Neural cell (in vitro differentiated cells): ENCODE measurements around the gene UBAP2. TPM values are rescaled to one million over a fixed set of nuclear protein-coding genes. Genes with fewer than 3 reads are reported as not detected.

Source experiments
- H2AFZ ChIP-seq: fragments of 200-600, 300-800 bp; sonication (generic), shearing (Covaris generic); 2 replicates; pipeline ENCODE4 v1.6.0; 2014; ENCODE audit warnings: low read depth, mild to moderate bottlenecking, antibody characterized with exemption, low read length, moderate library complexity
- H3F3A ChIP-seq: fragments of 200-600 bp; shearing (Covaris generic); 2 replicates; pipeline ENCODE4 v1.6.1; 2016; ENCODE audit warnings: mild to moderate bottlenecking, moderate library complexity, mixed read lengths, antibody characterized with exemption, low read length; ENCODE audit not compliant: insufficient read depth, poor library complexity, severe bottlenecking
- H3K27ac ChIP-seq: fragments of 200-600, 300-800 bp; sonication (generic), shearing (Covaris generic); 2 replicates; pipeline ENCODE4 v1.5.1; 2014; ENCODE audit warnings: mild to moderate bottlenecking, low read length, moderate library complexity
- H3K27me3 ChIP-seq: fragments of 300-800, 200-600 bp; sonication (generic), shearing (Covaris generic); 2 replicates; pipeline ENCODE4 v1.6.0; 2014; ENCODE audit warnings: mild to moderate bottlenecking, low read depth, low read length, moderate library complexity; ENCODE audit not compliant: insufficient read depth
- H3K36me3 ChIP-seq: fragments of 300-800, 200-600 bp; sonication (generic), shearing (Covaris generic); 2 replicates; pipeline ENCODE4 v1.5.1; 2014; ENCODE audit warnings: mild to moderate bottlenecking, antibody characterized with exemption, low read length, moderate library complexity; ENCODE audit not compliant: insufficient read depth
- H3K4me2 ChIP-seq: fragments of 300-800, 200-600 bp; sonication (generic), shearing (Covaris generic); 2 replicates; pipeline ENCODE4 v1.6.0; 2014; ENCODE audit warnings: mild to moderate bottlenecking, low read length
- H3K4me3 ChIP-seq: fragments of 300-800, 200-600 bp; sonication (generic), shearing (Covaris generic); 2 replicates; pipeline ENCODE4 v1.5.1; 2014; ENCODE audit warnings: mild to moderate bottlenecking, low read length, moderate library complexity
- H3K79me2 ChIP-seq: fragments of 200-600 bp; shearing (Covaris generic); replicated peaks from 2 replicates; pipeline ENCODE4 v1.6.0; 2014; ENCODE audit warnings: mild to moderate bottlenecking, low read length, moderate library complexity; ENCODE audit not compliant: insufficient read depth
- H3K9ac ChIP-seq: fragments of 300-800, 200-600 bp; sonication (generic), shearing (Covaris generic); 2 replicates; pipeline ENCODE4 v1.6.1; 2016; ENCODE audit warnings: mild to moderate bottlenecking, low read length, mixed read lengths
- H3K9me2 ChIP-seq: fragments of 200-600 bp; shearing (Covaris generic); 2 replicates; pipeline ENCODE4 v1.6.1; 2016; ENCODE audit warnings: mild to moderate bottlenecking, low read length, mixed read lengths; ENCODE audit not compliant: insufficient read depth
- H3K9me3 ChIP-seq: fragments of 200-600, 300-800 bp; sonication (generic), shearing (Covaris generic); 2 replicates; pipeline ENCODE4 v1.6.1; 2016; ENCODE audit warnings: mild to moderate bottlenecking, mixed run types, low read length, moderate library complexity, mixed read lengths
- H4K20me1 ChIP-seq: fragments of 200-600 bp; shearing (Covaris generic); 2 replicates; pipeline ENCODE4 v1.6.1; 2016; ENCODE audit warnings: mild to moderate bottlenecking, mixed run types; ENCODE audit not compliant: insufficient read depth
- CTCF ChIP-seq: fragments of 450-650 bp; IDR thresholded peaks from 2 replicates; pipeline ENCODE4 v1.5.1; 2014; ENCODE audit warnings: antibody characterized with exemption, mild to moderate bottlenecking, moderate library complexity; ENCODE audit not compliant: poor library complexity, severe bottlenecking
- EP300 ChIP-seq: fragments of 450-650 bp; conservative IDR thresholded peaks from 2 replicates; pipeline ENCODE4 v1.6.1; 2014; ENCODE audit warnings: antibody characterized with exemption, mild to moderate bottlenecking, moderate library complexity; ENCODE audit not compliant: poor library complexity, severe bottlenecking
- EZH2 ChIP-seq: fragments of 200-600, 300-800 bp; shearing (Covaris generic), sonication (generic); IDR thresholded peaks from 2 replicates; pipeline ENCODE4 v1.6.1; 2014; ENCODE audit warnings: antibody characterized with exemption, low read length, borderline replicate concordance, mild to moderate bottlenecking; ENCODE audit not compliant: insufficient read depth, poor library complexity, severe bottlenecking
- MXI1 ChIP-seq: fragments of 450-650 bp; conservative IDR thresholded peaks from 2 replicates; pipeline ENCODE4 v1.6.1; 2014; ENCODE audit warnings: antibody characterized with exemption, mild to moderate bottlenecking; ENCODE audit not compliant: poor library complexity, severe bottlenecking
- POLR2AphosphoS5 ChIP-seq: IDR thresholded peaks from 2 replicates; pipeline ENCODE4 v1.6.1; 2012
- RAD21 ChIP-seq: fragments of 450-650 bp; conservative IDR thresholded peaks from 2 replicates; pipeline ENCODE4 v1.6.1; 2014; ENCODE audit warnings: antibody characterized with exemption, mild to moderate bottlenecking, moderate library complexity
- REST ChIP-seq: IDR thresholded peaks from 2 replicates; pipeline ENCODE4 v1.6.1; 2012; ENCODE audit warnings: borderline replicate concordance
- SMC3 ChIP-seq: fragments of 450-650 bp; conservative IDR thresholded peaks from 2 replicates; pipeline ENCODE4 v1.6.1; 2014; ENCODE audit warnings: antibody characterized with exemption, mild to moderate bottlenecking, moderate library complexity; ENCODE audit not compliant: poor library complexity
- TAF1 ChIP-seq: IDR thresholded peaks from 2 replicates; pipeline ENCODE4 v1.6.1; 2012; ENCODE audit warnings: low read depth
- polyA plus RNA-seq: library from polyadenylated mRNA; depleted of rRNA; stranded (reverse); fragments of >200 nt; gene quantifications from 2 replicates; pipeline ENCODE4 v1.2.3, GENCODE V29; 2014

The UBAP2 gene
- polyA plus RNA-seq, 1 donor from 2014 or later = 9.2 TPM

- Histone ChIP-seq H3K4me2 (no peak overlapping the region), H3K27ac (no peak overlapping the region), H3K79me2 (no peaks in the 10 kb centered on the region), H3F3A (no peaks in the 10 kb centered on the region), H3K9ac (no peak overlapping the region), H3K9me2 (no peaks in the 10 kb centered on the region), H2AFZ (no peak overlapping the region), H3K36me3 (peaks cover 5% of the 10 kb centered on the region), H4K20me1 (no peaks in the 10 kb centered on the region), H3K9me3 (no peaks in the 10 kb centered on the region), H3K4me3 (no peak overlapping the region), H3K27me3 (no peaks in the 10 kb centered on the region)
- TF ChIP-seq POLR2AphosphoS5 = peak; percentile 25
- TF ChIP-seq CTCF = no peak
These were observed 125.6 kb downstream of the UBAP2 start for GRCh38 chr9:33923079-33923478.

- Histone ChIP-seq H3K27ac (no peak overlapping the region), H4K20me1 (no peaks in the 10 kb centered on the region), H3K79me2 (no peaks in the 10 kb centered on the region), H3K9me2 (no peaks in the 10 kb centered on the region), H3K9ac (no peak overlapping the region), H3K4me2 (no peak overlapping the region), H3K9me3 (no peaks in the 10 kb centered on the region), H3F3A (no peaks in the 10 kb centered on the region), H2AFZ (no peak overlapping the region), H3K27me3 (no peaks in the 10 kb centered on the region), H3K36me3 (peaks cover 9% of the 10 kb centered on the region), H3K4me3 (no peak overlapping the region)
- TF ChIP-seq CTCF (peak; percentile 50), SMC3 (no peak)
These were observed 126.5 kb downstream of the UBAP2 start for GRCh38 chr9:33921967-33922895.

GRCh38 chr9:33919276-33919897 lies 129.3 kb downstream of the UBAP2 start:
- Histone ChIP-seq H3F3A (no peaks in the 10 kb centered on the region), H3K4me2 (no peak overlapping the region), H3K4me3 (no peak overlapping the region), H4K20me1 (no peaks in the 10 kb centered on the region), H2AFZ (no peak overlapping the region), H3K27me3 (no peaks in the 10 kb centered on the region), H3K79me2 (peaks cover 3% of the 10 kb centered on the region), H3K9me2 (no peaks in the 10 kb centered on the region), H3K27ac (no peak overlapping the region), H3K9me3 (no peaks in the 10 kb centered on the region), H3K36me3 (peaks cover 15% of the 10 kb centered on the region), H3K9ac (no peak overlapping the region)
- TF ChIP-seq EP300 = no peak
- TF ChIP-seq SMC3 = no peak
- TF ChIP-seq RAD21 = no peak
- no peak for TF ChIP-seq POLR2AphosphoS5
- no peak for TF ChIP-seq MXI1
- no peak for TF ChIP-seq EZH2
- no peak for TF ChIP-seq CTCF
- TF ChIP-seq TAF1 = no peak
- no peak for TF ChIP-seq REST
